GM18505 (cell line): ENCODE data around the gene RPP25L.
A peak's percentile ranks its signal among the peaks of the same experiment; 100 is the strongest.

Source experiments
- ATAC-seq: cut with Tn5 transposase; IDR thresholded peaks from one replicate; pipeline ENCODE4 v1.9.1; 2021; ENCODE audit not compliant: unreplicated experiment
- POLR2A ChIP-seq: IDR thresholded peaks from 4 replicates; pipeline ENCODE4 v1.6.1; 2011; ENCODE audit warnings: borderline replicate concordance; ENCODE audit not compliant: insufficient read depth, insufficient read length; ENCODE audit errors: extremely low read depth

Gene RPP25L

DNA sequence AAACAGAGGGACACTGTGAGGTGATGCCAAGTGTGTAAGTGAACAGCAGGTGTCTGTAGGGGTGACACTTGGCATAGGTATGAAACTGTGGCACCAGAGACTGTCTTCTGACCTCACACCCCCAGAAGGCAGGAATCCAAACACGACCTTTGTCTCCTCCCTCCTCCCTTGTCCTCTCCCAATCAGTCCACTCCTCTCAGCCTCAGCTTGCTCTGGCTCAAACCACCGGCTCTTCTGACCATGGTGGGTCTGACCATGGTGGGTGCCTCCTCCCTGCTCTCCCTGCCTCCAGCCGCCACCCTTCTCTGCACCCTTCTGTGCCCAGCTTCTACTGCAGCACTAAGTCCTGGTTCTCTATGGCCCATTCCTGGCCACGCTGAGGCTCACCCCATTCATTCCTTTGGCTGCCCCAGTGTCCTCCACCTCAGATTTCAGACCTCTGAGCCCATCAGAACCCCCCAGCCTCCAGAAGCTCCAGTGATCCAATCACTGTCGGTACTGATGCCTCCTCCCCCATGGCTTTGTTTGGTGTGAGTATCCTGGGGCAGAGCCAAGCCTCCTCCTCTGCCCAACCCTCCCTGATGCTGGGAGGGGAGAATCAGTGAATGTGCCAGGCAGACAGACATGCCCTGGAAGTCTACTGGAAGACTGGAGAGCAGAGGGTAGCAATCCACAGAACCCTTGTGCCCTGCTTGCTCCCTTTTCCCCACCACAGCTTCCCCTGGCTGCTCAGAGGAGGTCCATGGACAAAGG, 18.7 kb upstream of the RPP25L start:
- no peak for ATAC-seq
- no peak for TF ChIP-seq POLR2A

DNA sequence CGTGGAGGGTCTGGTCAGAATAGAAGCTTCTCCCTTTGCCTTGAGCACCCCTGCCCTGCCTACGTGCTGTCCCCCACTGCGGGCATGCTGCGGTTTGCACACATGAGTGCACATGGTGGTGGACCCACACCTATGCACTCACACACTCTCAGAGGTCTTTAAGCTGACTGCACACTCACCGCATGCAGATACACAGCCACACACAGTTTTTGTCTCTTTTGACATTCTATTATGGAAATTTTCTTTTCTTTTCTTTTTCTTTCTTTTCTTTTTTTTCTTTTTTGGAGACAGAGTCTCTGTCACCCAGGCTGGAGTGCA, 17.6 kb upstream of the RPP25L start:
- no peak for TF ChIP-seq POLR2A

DNA sequence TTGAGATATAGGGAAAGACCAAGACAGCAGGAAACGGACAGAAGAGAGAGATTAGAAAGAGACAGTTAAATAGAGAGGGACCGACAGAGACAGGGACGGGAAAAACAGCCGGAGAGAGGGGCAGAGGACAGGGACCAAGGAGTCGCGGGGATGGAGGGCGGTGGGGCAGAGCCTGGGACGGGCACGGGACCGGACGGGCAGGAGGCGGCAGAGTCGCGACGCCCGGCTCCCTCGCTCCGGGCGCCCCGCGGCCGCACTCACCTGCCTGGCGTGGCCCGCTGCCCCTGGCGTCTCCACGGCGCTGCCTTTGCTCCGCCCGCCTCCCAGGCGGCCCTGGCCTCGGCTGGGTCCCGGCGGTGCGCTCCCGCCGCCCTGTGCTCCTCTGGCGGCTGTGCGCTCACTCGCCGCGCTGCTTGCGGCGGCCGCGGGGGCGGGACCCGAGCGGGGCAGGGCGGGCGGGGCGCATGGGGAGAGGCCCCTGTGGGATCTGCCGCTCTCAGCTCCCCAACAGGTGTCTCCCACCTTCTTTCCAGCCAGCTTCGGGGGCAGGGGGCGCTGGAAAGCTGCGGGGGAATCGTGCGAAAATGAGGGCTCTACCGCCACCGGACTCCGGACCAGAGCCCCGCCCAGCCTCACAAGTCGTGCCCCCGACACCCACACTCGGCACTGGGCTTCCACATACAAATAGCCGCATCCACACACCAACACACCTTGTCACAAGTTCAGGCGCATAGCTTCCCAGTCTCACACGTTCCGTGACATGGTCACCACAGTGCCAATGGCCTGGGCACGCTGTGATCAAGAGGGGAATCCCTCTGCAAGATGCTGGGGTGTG, 17.0 kb upstream of the RPP25L start, which contains the start of gene ARID3C:
ARID3C (minus strand) TSS at position 411 of the 835 bp plus-strand sequence. CDS start 1,052 bp downstream, outside the sequence.
- ATAC-seq, result no peak
- TF ChIP-seq POLR2A, result no peak

More for the DNA sequence above, 17.6 kb upstream of the RPP25L start:
- no peak for ATAC-seq

DNA sequence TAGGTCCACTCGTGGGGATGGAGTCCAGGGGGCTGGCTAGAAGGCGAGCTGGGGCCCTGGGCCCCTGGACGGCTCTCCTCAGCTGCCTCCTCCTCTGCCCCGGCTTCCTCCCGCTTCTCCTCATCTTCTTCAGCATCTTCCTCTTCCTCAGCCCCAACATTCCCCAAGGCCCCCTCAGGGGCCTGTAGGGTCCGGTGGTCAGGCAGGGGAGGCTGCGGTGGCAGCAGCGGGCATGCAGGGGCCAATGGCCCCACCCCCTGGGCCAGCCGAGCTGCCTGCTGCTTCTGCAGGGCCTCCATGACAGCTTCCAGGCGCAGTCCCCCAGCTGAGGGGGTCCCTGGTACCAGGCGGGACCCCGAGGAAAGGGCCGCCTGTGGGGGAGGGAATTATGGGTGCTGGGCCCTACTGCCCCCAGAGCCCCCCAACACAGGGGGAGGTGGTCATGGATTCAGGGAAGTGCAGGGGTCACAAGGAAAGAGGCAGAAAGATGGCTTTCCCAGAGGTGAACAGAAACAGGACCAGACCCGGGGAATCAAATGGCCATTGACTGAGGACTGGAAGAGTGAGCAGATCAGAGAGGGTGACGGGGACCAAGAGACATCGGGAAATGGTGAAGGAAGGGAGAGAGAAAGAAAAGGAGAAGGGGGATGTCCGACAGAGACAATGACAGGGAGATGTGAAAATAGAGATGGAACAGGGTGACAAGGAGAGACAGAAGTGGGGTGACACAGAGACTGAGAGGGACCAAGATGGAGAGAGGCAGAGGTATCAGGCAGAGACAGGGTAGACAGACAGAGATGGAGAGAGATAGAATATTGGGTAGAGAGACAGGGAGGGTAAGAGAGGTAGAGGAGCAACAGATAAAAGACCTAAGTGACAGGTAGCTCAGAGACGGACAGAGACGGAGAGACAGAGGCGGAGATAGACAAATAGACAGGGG, 16.1 kb upstream of the RPP25L start:
- no peak for ATAC-seq
- TF ChIP-seq POLR2A, result no peak

DNA sequence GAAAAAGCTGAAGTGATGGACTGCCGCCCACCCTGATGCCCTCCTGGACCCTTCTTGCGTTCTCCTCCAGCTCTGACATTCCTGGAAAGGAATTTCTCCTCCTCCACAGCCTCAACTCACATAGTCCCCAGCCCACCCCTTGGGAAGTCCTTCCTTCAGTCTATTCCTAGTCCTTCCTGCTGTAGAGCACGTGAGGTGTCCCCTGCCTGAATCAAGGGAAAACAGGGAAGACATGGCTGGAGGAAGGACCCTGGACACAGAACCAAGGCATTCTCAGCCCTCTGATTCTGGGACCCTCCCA, 13.2 kb upstream of the RPP25L start:
- TF ChIP-seq POLR2A, result no peak
- no peak for ATAC-seq

DNA sequence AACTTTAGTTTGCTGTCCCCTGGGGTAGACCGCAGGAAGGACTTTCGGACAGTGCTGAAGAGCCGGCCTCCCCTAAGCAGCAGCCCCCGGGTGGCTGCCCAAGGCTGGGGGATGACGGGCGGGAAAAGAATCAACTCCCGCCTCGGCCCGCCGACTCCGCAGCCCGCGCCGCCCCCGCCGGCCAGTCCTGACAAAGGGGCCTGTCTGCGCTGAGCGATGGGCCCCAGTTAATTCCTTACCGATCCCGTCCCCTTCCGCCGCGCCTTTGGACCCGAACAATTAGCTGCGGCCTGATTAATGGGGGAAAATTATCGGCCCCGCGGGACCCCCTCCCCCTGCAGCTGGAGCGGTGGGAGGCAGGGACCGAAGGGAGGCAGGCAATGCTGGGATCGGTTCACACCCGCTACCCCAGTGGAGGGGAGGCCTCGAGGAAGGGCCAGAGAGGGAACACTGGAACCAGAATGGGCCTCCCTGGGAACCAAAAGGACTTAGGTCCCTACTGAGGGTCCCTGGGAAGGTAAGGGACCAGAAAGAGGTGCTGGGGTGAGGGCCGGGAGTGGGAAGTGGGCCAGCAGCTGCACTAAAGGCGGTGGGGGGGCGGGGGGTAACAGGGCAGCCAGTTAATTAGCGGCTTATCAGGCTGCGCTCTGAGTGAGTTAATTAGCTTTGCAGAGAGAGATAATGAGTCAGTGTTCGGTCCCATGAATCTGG, 12.7 kb upstream of the RPP25L start:
- ATAC-seq, result no peak
- TF ChIP-seq POLR2A, result no peak

DNA sequence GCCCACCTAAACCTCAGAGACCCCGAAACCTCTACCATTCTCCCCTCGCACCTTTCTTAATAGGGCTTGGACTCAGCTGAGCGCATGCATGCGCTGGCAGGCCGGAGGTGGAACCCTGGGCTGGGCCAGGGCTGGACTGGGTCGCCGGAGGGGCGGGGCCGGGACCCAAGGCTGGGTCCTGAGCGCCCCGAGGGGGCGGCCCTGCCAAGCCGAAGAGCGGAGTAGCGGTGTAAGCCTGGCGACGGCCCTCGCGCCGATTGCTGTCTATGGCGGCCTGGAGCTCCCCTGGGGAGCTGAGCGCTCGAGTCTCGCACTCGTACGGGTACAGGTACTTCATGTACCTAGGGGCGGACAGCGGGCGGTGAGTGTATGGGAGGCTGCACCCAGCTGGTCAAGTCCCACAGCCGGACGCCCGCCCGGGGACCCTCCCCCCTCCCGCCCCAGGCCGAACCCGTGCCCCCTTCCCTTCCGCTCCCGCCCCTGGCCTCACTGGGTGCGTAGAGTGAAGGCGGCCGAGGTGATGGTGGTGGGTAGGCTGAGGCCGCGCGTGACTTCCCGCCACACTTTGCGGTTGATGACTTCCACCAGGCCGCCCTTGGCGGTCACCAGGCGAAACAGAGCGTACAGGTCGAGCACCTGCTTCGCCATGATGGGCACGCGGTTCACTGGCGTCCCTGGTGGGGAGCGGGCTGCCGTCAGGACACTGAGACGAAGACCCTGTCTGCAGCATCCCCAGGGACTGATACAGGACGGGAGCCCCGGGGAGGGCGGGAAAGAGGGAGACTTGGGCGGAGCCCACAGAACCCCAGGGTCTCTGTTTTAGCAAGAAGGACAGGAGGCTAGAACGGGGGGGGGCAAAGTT, 11.7 kb upstream of the RPP25L start:
- no peak for TF ChIP-seq POLR2A

DNA sequence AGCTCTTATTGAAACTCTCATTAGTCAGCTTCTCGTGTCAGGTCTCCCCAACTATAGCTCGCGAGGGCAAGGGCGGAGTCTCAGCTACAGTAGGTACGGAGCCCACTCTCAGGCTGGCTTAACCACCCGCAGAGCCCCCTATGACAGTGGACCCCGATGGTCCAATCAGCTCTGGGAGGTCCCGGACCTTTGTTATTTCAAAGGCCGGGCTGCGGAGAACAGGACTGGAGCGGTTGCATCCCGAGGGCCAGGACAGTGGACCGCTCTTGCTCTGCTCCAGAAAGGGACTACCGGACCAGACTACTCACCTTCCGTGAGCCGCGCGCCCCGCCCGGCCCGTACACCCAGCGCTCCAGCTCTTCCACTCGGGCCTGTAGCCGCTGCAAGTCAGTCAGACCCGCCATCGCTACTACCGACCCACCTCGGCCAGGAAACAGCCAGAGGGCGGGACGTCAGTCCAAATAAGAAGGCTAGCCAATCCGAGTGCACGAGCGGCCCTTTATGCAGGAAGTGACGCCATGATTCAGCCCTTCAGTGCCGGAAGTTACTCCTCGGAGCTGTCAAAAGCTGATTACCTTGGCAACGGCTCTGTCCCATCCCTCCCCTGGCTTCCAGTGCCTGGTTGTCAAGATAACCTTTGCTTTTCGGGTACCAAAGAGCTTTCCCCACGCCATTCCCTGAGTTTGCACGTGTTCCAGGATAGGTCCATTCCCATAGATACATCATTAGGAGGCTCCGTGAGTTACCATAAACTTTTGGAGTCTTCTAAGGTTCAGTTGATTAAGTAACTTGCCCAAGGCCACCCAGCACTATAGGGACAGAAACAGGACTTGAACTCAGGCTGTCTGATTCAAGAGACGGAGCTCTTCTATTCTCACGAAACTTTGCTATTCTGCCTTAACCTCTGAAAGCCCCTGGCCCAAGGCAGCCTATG, 8.4 kb upstream of the RPP25L start, which contains the start of gene DCTN3:
DCTN3 (minus strand) TSS at position 435 of the 934 bp plus-strand sequence; CDS start at position 404, 31 bp downstream.
- peak; percentile 83 for TF ChIP-seq POLR2A
- ATAC-seq, result peak; percentile 95

More for the DNA sequence above, 11.7 kb upstream of the RPP25L start:
- ATAC-seq, result no peak

DNA sequence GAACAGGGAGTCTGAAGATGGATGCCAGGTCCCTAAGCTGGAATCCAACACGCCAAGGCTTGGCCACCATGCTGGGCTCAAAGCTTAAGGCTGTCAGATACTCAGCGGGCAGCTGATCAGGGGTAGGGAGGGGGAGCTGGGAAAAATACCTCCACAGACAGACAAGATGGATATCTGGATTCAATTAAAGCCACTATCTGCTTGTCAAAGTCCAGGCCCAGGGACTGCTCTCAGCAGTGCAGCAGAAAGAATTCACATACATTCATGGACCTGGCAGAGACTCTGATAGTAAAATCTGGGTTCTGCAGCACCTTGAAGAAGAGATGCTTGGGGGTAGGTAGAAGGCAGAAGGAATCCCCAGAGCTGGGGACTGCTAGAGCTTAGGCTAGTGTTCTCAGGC, 3.2 kb upstream of the RPP25L start:
- no peak for ATAC-seq
- TF ChIP-seq POLR2A, result no peak

DNA sequence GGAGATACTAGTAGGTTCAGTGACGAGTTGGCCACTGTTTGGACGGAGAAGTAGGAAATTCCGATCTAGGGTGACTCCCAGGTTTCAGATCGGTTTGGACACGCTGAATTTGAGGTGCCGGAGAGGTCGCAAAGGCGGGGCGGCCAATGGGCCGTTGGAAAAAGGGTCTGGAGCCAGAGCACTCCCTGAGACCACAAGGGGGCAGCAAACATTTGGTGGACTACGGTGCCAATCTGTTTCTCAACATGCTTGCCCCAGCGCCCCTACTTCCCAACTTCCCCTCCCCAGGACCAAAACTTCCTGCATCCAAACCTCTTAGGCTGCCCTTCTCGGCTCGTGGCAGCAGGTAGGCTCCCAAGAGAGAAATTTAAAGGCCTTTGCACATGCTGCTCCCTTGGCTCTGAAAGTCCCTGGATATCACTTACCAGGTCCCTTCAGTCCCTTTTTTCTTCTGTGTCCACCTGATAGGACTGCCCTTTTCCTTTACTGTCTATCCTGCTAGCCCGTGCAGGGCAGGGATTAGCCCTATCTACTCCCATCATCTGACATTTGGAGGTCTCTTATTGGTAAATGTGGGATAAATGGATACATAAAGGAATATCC, 992 bp upstream of the RPP25L start:
- ATAC-seq, result no peak
- TF ChIP-seq POLR2A, result no peak
